Subcutaneous abdominal adipose tissue (tissue), 5 donors: ENCODE measurements around the gene POU2F2.

Experiments
- H3K27ac ChIP-seq: one replicate; pipeline ENCODE4 v1.7.0; 2013; ENCODE audit warnings: low read depth, mild to moderate bottlenecking, inconsistent platforms, low read length, moderate library complexity
- H3K27me3 ChIP-seq, 5 donors: one replicate each; pipeline ENCODE4 v1.7.0; 2013; ENCODE audit warnings: low read length in 5 of 5, inconsistent platforms in 1 of 5; ENCODE audit not compliant: control insufficient read depth in 5 of 5, insufficient read depth in 4 of 5
- H3K36me3 ChIP-seq, 5 donors: one replicate each; pipeline ENCODE4 v1.7.0; 2013; ENCODE audit warnings: low read length in 5 of 5; ENCODE audit not compliant: control insufficient read depth in 5 of 5, insufficient read depth in 5 of 5
- H3K4me1 ChIP-seq, 5 donors: one replicate each; pipeline ENCODE4 v1.7.0; 2013; ENCODE audit warnings: low read length in 5 of 5, mild to moderate bottlenecking in 3 of 5, moderate library complexity in 1 of 5; ENCODE audit not compliant: control insufficient read depth in 5 of 5, insufficient read depth in 5 of 5
- H3K4me3 ChIP-seq, 5 donors: one replicate each; pipeline ENCODE4 v1.7.0; 2013; ENCODE audit warnings: low read length in 5 of 5, low read depth in 1 of 5
- H3K9ac ChIP-seq, 5 donors: one replicate each; pipeline ENCODE4 v1.7.0; 2013; ENCODE audit warnings: low read length in 5 of 5, mild to moderate bottlenecking in 4 of 5, moderate library complexity in 3 of 5
- H3K9me3 ChIP-seq, 5 donors: one replicate each; pipeline ENCODE4 v1.7.0; 2013; ENCODE audit warnings: low read length in 5 of 5; ENCODE audit not compliant: control insufficient read depth in 5 of 5
- donor health status: healthy.
- donor health status: healthy.
- donor health status: healthy.
- donor health status: healthy.
- donor health status: healthy.

POU2F2 gene

DNA sequence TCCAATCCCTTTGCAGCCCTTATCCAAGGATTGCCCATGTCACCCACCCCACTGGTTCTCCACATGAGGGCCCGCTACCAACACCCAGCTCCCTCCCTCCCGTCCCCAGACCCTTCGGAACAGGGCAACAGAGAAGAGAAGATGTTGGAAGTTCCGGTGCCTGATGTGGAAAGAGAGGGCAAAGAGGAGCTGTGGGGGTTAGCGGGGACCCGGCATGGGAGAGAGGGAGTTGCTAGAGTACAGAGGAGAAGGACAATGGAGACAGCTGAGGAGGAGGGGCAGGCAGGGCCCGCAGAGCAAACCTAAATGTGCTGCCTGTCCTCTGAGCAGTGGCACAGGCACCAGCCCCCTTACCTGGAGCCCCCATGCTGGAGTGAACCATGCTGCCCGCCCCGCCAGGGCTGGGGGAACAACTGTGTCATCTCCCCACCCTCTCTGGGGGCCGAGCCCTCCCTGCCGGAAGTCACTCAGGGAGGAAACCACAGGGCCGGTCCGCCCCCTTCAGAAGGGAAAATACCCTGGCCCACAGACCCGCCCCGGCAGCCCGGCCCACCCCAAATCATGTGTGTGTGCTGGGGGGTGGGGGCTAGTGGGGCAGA, at the start of gene POU2F2:
POU2F2 (minus strand) TSS at position 417 of the 599 bp plus-strand sequence; CDS start at position 382, 35 bp downstream.
- Histone ChIP-seq H3K4me3 (peak within 1 kb of the TSS; percentile 18 to 53 (median 51)), H3K4me1 (peaks cover 2 to 46% (median 29%) of the 10 kb centered on the region in 5 donors), H3K9ac (peak within 1 kb of the TSS in 3 of 5 donors; percentile 35 to 64 (median 45)), H3K27ac (no peak within 1 kb of the TSS), H3K9me3 (no peaks in the 10 kb centered on the region), H3K36me3 (no peaks in the 10 kb centered on the region), H3K27me3 (peaks cover 17 to 42% (median 31%) of the 10 kb centered on the region in 5 donors)

DNA sequence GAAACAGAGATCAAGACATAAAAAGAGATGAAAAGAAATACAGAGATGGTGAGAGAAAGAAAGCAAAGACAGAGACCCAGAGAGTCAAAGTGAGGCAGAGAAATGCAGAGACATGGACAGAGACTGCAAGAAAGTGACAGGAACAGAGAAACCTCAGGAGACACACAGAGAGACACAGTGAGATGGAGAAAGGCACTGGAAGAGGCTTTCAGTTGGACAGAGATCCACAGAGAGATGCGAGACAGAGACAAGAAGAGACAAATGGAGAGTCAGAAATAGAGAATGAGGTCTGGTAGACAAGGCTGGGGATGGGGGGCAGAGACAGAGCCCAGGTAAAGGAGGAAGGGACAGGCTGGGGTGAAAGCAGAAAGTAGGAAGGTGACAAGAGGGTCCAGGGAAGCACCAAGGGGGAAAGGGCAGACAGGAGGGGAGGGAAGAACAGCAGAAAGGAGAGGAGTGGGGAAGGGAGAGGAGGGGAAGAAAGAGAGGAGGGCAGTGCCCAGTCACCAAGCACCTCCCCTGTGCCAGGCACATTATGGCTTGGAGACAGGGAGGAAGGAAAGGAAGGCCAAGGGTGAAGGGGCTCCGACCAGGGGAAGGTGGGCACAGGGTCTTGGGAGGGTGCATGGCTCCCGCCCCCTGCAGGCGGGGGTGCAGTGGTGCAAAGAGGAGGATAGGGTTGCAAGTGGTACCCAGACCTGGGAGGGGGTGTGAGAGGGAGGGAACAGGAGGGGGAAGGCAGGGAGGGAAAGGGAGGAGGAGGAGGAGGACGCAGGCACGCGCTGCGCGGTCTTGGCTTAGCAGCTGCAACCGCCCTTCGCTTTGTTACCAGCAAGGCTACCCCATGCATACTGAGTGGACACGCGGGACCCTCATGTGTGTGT, 46.8 kb upstream of the POU2F2 start:
- H3K4me3 ChIP-seq: no peak overlapping the region
- H3K4me1 ChIP-seq: peaks cover 0 to 16% (median 9%) of the 10 kb centered on the region in 5 donors
- peaks cover 45 to 71% (median 61%) of the 10 kb centered on the region in 5 donors for H3K27me3 ChIP-seq
- H3K9me3 ChIP-seq: no peaks in the 10 kb centered on the region
- no peaks in the 10 kb centered on the region for H3K36me3 ChIP-seq
- no peak overlapping the region for H3K27ac ChIP-seq
- no peak overlapping the region for H3K9ac ChIP-seq

DNA sequence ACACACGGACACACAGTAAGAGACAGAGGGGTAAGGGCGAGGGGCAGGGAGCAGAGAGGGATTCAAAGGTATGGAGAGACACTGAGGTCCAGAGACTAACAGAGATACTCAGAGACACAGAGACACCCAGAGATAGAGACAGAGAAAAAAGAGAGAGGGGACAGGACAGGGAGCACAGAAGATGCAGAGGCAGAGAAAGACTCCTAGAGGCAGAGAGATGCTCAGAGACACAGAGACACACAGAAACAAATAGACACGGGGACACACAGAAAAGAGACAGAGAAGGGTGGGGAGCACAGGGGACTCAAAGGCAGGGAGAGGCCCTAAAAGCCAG, 45.4 kb upstream of the POU2F2 start:
- peaks cover 0 to 16% (median 9%) of the 10 kb centered on the region in 5 donors for H3K4me1 ChIP-seq
- H3K27me3 ChIP-seq: peaks cover 45 to 75% (median 68%) of the 10 kb centered on the region in 5 donors
- H3K4me3 ChIP-seq: no peak overlapping the region
- H3K9me3 ChIP-seq: no peaks in the 10 kb centered on the region
- H3K27ac ChIP-seq: no peak overlapping the region
- H3K36me3 ChIP-seq: no peaks in the 10 kb centered on the region
- no peak overlapping the region for H3K9ac ChIP-seq

DNA sequence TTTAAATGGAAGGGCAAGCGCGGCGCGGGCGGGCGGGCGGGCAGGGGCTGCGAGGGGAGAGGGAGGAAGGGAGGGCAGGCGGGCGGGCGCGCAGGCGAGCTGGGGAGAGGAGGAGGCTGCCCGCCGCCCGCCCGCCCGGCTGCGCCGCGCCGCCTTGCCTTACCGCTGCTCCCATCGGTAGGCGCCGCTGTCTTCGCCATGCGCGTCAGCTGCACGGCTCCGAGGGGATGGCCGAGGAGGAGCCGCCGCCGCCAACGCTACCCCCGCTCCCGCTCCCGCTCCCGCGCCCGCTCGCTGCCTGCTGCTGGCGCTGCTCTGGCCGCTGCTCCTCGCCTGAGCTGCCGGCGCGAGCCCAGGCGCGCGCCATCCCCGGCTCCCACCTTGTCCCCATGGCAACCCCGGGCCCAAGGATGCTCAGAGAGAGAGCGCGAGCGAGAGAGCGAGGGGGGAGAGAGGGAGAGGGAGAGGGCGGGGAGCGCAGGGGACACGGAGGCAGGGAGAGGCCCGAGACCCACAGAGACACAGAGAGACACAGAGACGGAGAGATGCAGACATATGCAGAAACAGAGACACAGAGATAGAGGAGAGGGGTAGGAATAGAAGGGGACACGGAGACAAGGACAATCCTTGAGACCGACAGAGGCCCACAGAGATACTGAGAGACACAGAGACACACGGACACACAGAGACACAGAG, 44.9 kb upstream of the POU2F2 start:
- Histone ChIP-seq H3K27me3 (peaks cover 43 to 76% (median 68%) of the 10 kb centered on the region in 5 donors), H3K4me3 (peak overlapping the region in 1 of 5 donors; percentile 55), H3K27ac (no peak overlapping the region), H3K9ac (no peak overlapping the region), H3K4me1 (peaks cover 0 to 16% (median 9%) of the 10 kb centered on the region in 5 donors), H3K9me3 (no peaks in the 10 kb centered on the region), H3K36me3 (no peaks in the 10 kb centered on the region)

DNA sequence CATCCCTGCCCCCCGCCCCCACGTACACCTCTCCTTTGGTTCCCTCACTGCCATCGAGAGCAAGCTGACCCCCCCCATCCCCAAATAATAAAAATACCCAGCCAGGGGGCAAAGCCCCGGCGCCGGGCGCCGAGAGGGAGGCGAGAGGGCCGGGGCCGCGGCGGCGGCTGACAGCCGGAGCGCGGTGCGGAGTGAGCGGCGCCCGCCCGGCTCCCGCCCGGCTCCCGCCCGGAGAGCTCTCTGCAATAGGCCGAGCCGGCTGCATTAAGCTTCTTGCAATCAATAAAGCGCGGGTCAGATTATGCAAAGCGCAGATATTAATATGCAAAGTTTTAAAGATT, 44.4 kb upstream of the POU2F2 start:
- Histone ChIP-seq H3K27me3 (peaks cover 42 to 74% (median 71%) of the 10 kb centered on the region in 5 donors), H3K9ac (peak overlapping the region in 1 of 5 donors; percentile 17), H3K27ac (no peak overlapping the region), H3K36me3 (no peaks in the 10 kb centered on the region), H3K4me3 (peak overlapping the region; percentile 38 to 65 (median 48)), H3K4me1 (peaks cover 0 to 16% (median 9%) of the 10 kb centered on the region in 5 donors), H3K9me3 (no peaks in the 10 kb centered on the region)

DNA sequence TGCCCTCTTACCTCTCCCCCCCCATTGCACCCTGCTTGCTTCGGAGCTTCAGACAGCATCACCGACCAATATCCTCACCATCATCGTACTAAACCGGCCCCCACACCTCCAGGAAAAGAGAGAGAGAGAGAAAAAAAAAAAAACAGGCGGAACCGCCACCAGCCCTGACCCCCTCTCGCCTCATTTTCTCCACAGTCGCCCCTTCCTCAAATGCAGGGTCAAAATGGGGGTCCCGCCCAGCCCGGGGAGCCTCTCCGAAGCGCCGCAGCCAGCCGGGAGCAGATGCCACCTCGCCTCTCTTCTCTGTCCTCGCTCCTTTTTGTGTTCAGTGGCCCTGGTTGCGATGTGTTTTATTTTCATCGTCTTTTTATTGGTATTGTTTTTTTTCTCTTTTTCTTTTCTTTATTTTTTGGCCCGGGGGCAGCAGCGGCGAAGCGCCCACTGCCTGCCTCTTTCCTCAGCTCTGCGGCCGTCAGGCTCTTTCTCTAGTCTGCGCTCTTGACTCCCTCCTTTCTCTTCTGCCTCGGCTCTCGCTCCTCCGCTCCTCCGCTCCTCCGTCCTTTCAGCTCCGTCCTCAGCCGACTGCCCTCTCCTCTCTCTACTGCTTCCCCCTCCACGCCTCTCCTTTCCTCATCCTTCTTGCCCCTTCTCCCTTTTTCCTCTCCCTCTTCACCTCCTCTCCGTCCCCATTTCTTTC, 43.9 kb upstream of the POU2F2 start:
- Histone ChIP-seq H3K27ac (no peak overlapping the region), H3K27me3 (peaks cover 42 to 76% (median 72%) of the 10 kb centered on the region in 5 donors), H3K4me3 (peak overlapping the region; percentile 38 to 65 (median 48)), H3K9me3 (no peaks in the 10 kb centered on the region), H3K36me3 (no peaks in the 10 kb centered on the region), H3K4me1 (peaks cover 0 to 16% (median 9%) of the 10 kb centered on the region in 5 donors), H3K9ac (peak overlapping the region in 1 of 5 donors; percentile 17)

DNA sequence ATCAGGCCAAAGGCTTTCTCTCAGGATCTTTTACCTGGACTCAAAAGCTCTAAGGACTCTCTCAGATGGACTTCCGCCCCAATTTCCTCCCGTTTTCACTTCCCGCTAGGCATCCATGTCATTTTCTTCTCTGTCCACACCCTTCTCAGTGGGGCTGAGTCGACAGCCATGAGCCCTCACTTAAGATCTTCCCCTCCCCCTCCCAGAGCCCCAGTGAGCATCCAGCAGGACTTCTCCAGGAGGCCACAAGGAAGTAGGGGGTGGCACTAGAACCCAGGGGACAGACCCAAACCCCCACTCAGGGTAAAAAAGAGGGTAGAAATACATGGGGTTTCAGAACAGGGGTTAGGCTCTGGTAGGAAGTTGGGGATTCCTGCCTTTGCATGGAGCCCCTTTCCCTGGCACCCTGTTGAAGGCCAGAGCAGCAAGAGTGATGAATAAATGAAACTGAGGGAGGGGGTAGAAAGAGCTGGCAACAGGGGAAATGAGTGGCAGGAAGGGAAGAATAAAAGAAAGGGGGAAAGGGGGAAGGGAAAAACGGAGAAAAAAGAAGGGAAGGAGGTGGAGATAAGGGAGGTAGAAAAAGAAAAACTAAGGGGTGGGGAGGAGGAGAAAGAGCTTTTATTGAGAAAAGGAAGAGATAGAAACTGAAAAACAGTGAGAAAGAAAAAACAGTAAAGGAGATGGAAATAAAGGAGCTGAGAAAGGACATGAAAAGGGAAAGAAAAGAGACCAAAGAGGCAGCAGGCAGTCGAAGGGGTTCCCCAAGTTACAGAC, 42.9 kb upstream of the POU2F2 start:
- Histone ChIP-seq H3K36me3 (no peaks in the 10 kb centered on the region), H3K4me3 (no peak overlapping the region), H3K27ac (no peak overlapping the region), H3K27me3 (peaks cover 32 to 71% (median 64%) of the 10 kb centered on the region in 5 donors), H3K9me3 (no peaks in the 10 kb centered on the region), H3K4me1 (peaks cover 0 to 16% (median 9%) of the 10 kb centered on the region in 5 donors), H3K9ac (no peak overlapping the region)

DNA sequence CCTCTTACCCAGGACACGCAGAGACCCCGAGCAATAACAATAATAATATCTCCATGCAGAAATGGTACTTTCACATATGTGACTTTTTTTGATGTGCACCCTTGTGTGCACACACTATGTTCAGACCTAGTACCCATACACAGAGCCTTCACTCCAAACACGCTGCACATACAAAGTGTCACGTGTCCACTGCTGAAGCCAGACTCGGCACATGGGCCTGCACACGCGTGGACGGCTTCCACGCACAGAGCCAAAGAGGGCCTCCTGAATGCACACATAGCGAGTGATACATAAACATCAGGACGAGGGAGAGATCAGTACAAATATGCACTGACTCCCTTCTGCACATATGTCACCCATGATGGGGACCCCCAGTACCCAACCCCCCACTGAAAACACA, 41.9 kb upstream of the POU2F2 start:
- Histone ChIP-seq H3K27ac (no peak overlapping the region), H3K9me3 (no peaks in the 10 kb centered on the region), H3K27me3 (peaks cover 22 to 63% (median 60%) of the 10 kb centered on the region in 5 donors), H3K4me3 (no peak overlapping the region), H3K4me1 (peaks cover 0 to 16% (median 9%) of the 10 kb centered on the region in 5 donors), H3K36me3 (no peaks in the 10 kb centered on the region), H3K9ac (no peak overlapping the region)

DNA sequence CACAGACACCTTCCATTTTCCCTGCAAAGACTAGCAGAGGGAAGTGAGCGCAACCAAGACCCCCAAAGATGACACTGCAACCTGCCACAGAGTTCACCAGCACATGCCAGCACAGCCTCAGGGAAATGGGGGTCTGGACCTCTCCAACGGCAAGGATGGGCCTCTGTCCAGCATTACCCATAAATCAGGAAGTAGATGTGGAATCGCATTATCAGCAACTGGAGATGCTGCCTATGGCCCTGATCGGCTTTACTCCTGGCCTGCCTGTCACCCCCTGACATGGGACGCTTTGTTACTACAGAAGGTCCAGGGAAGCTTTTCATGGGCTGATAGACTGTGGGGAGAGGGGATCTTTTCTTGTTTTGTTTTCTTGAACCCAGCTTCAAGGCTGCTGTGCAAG, 41.4 kb upstream of the POU2F2 start:
- H3K27ac ChIP-seq: no peak overlapping the region
- peaks cover 19 to 58% (median 55%) of the 10 kb centered on the region in 5 donors for H3K27me3 ChIP-seq
- H3K4me3 ChIP-seq: no peak overlapping the region
- H3K9me3 ChIP-seq: no peaks in the 10 kb centered on the region
- peaks cover 0 to 16% (median 9%) of the 10 kb centered on the region in 5 donors for H3K4me1 ChIP-seq
- H3K36me3 ChIP-seq: no peaks in the 10 kb centered on the region
- no peak overlapping the region for H3K9ac ChIP-seq
